Measurements from ENCODE around the gene TBL1X. TPM values are rescaled to one million over a fixed set of nuclear protein-coding genes. Genes with fewer than 3 reads are reported as not detected.

The TBL1X gene
- total and polyA plus RNA-seq, 2 of the 13 experiments (the other 11 are each of a cell fraction or from before 2014, with no cell fraction given) = 17.6 to 19.9 TPM

DNA sequence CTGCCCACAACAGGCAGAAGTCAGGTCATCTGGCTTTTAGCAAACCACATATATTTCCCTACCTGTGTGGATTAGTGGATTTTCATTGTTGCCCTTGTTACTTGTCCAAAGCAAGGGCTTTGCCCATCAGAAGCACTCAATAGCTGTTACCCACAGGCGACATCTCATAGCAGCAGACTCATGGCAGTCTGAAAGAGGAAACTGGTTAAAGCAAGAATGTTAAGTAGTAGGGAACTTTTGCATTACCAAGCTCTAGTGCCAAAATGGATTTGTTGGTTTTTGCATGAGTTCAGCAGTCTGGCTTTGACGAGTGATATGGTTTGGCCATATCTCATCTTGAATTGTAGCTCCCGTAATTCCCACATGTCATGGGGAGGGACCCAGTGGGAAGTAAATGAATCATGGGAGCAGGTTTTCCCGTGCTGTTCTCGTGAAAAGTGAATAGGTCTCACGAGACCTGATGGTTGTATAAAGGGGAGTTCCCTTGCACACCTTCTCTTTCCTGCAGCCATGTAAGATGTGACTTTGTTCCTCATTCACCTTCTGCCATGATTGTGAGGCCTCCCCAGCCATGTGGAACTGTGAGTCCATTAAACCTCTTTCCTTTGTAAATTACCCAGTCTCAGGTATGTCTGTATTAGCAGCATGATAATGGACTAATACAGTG, 192.9 kb downstream of the TBL1X start (continued):
- TF ChIP-seq RNF219 (CRISPR knock-in tag; IDR thresholded peaks at IDR 0.05) = no peak
- no peak for TF ChIP-seq SOX6 (IDR thresholded peaks at IDR 0.05)
- no peak for TF ChIP-seq SOX6 (CRISPR knock-in tag; IDR thresholded peaks at IDR 0.05)
- no peak for TF ChIP-seq CCAR2 (optimal IDR thresholded peaks at IDR 0.05; ENCODE audit: low read depth, low read length)
- TF ChIP-seq IKZF1 (IDR thresholded peaks at IDR 0.05) = no peak
- TF ChIP-seq ZFX (CRISPR knock-in tag; IDR thresholded peaks at IDR 0.05; ENCODE audit: low read depth) = no peak
- TF ChIP-seq GRHL1 (CRISPR knock-in tag; conservative IDR thresholded peaks at IDR 0.05) = no peak
- TF ChIP-seq, protein P1, sequence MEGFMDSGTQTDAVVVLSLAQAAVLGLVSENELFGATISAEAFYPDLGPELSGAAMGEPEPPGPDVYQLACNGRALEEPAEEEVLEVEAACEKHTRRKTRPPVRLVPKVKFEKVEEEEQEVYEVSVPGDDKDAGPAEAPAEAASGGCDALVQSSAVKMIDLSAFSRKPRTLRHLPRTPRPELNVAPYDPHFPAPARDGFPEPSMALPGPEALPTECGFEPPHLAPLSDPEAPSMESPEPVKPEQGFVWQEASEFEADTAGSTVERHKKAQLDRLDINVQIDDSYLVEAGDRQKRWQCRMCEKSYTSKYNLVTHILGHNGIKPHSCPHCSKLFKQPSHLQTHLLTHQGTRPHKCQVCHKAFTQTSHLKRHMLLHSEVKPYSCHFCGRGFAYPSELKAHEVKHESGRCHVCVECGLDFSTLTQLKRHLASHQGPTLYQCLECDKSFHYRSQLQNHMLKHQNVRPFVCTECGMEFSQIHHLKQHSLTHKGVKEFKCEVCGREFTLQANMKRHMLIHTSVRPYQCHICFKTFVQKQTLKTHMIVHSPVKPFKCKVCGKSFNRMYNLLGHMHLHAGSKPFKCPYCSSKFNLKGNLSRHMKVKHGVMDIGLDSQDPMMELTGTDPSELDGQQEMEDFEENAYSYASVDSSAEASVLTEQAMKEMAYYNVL (CRISPR knock-in tag; IDR thresholded peaks at IDR 0.05; ENCODE audit: borderline replicate concordance) = no peak
- TF ChIP-seq HOXA3 (CRISPR knock-in tag; IDR thresholded peaks at IDR 0.05) = no peak
- TF ChIP-seq ZNF891 (CRISPR knock-in tag; IDR thresholded peaks at IDR 0.05) = no peak
- no peak for TF ChIP-seq SMC3 (IDR thresholded peaks at IDR 0.05; ENCODE audit: low read length)
- TF ChIP-seq ZNF782 (CRISPR knock-in tag; IDR thresholded peaks at IDR 0.05; ENCODE audit: borderline replicate concordance) = no peak
- no peak for TF ChIP-seq ZNF138 (CRISPR knock-in tag; IDR thresholded peaks at IDR 0.05; ENCODE audit: low read depth)
- TF ChIP-seq BCL6 (CRISPR knock-in tag; IDR thresholded peaks at IDR 0.05) = no peak
- no peak for TF ChIP-seq ZBTB4 (CRISPR knock-in tag; IDR thresholded peaks at IDR 0.05; ENCODE audit: borderline replicate concordance)
- TF ChIP-seq NFKB2 (CRISPR knock-in tag; IDR thresholded peaks at IDR 0.05; ENCODE audit: borderline replicate concordance) = no peak
